Measurements from ENCODE around the gene FAM181A. TPM values are rescaled to one million over a fixed set of nuclear protein-coding genes. Genes with fewer than 3 reads are reported as not detected.

The FAM181A gene
- total and polyA plus RNA-seq, 2 of the 4 experiments (the other 2 are of a cell fraction), result not detected

DNA sequence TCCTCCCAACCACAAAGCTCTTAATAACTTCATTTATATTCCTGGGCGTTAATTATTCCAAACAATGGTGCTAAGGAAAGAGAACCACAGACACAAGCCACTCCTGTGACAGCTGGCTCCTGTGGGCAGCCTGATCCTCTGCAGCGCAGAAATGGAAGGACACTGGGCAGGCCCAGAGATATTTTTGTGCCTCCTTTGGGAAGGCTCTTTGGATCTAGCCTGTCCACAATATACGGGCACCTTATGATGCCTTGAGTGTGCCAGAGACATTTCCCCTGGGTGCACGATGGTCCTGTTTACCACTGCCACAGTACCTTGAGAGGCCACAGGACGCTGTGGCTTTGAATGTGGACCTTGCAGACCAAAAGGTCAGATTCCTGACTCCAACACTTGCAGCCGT, 47.2 kb downstream of the FAM181A start:
- no TSS peak for BruUV-seq (replicated peaks)
- in situ Hi-C loops (cut with MboI; ENCODE audit: low sequenced_read_pairs), result no loop called here

More for the DNA sequence above, 47.2 kb downstream of the FAM181A start:
- Histone ChIP-seq H4K5ac (ENCODE audit: low read depth, low read length) (no peak overlapping the region), H2AFZ (replicated peaks; ENCODE audit: low read length, poor library complexity) (no peak overlapping the region), H3K14ac (replicated peaks; ENCODE audit: low read depth, low read length) (no peak overlapping the region), H3K56ac (ENCODE audit: extremely low read depth, insufficient read depth, low read length) (no peak overlapping the region), H3K36me3 (ENCODE audit: control insufficient read depth, insufficient read depth, low read length) (no peaks in the 10 kb centered on the region), H3K23ac (ENCODE audit: low read depth, low read length) (no peak overlapping the region), H3K4ac (ENCODE audit: low read depth, low read length) (no peak overlapping the region), H4K20me1 (ENCODE audit: insufficient read depth, low read length) (no peaks in the 10 kb centered on the region), H3K9me1 (ENCODE audit: insufficient read depth, low read length) (peaks cover 7% of the 10 kb centered on the region; the same call in 1 of the 2 replicates), H3K4me1 (ENCODE audit: control insufficient read depth, insufficient read depth, low read length) (peaks cover 7% of the 10 kb centered on the region), H3K27ac (ENCODE audit: insufficient read depth, low read length) (no peak overlapping the region), H2BK5ac (ENCODE audit: low read depth, low read length, poor library complexity, severe bottlenecking) (no peak overlapping the region), H3K4me3 (ENCODE audit: insufficient read depth, low read depth, low read length) (no peak overlapping the region), H4K8ac (ENCODE audit: low read depth in 2 of 2, low read length in 2 of 2) (no peak overlapping the region), H2BK120ac (ENCODE audit: low read depth, low read length) (no peak overlapping the region), H2AK9ac (replicated peaks; ENCODE audit: low read depth, low read length, poor library complexity) (no peak overlapping the region), H2BK20ac (ENCODE audit: low read depth, low read length) (no peak overlapping the region), H3K9me3 (ENCODE audit: control insufficient read depth, insufficient read depth, low read length) (peaks cover 2% of the 10 kb centered on the region; the same call in 1 of the 2 replicates), H3K27me3 (ENCODE audit: control insufficient read depth, insufficient read depth, low read length) (peaks cover 2% of the 10 kb centered on the region; the same call in 1 of the 2 replicates), H3K79me1 (ENCODE audit: low read depth in 1 of 2, low read length in 2 of 2) (no peaks in the 10 kb centered on the region), H2AK5ac (ENCODE audit: low read depth, low read length) (no peak overlapping the region), H3K4me2 (ENCODE audit: low read depth, low read length) (no peak overlapping the region), H4K91ac (ENCODE audit: insufficient read depth, low read depth, low read length) (no peak overlapping the region), H2BK15ac (ENCODE audit: low read depth, low read length) (no peak overlapping the region), H3K18ac (ENCODE audit: low read depth, low read length) (no peak overlapping the region), H3K9ac (ENCODE audit: low read depth, low read length) (no peak overlapping the region)
- intact Hi-C loops (cut with micrococcal nuclease), result no loop called here
- no peak for TF ChIP-seq FOS (IDR thresholded peaks at IDR 0.05; ENCODE audit: low read depth, low read length)
- TF ChIP-seq RAD21 (IDR thresholded peaks at IDR 0.05; ENCODE audit: low read length), result no peak
- no peak for TF ChIP-seq BHLHE40 (IDR thresholded peaks at IDR 0.05; ENCODE audit: low read depth, low read length)
- TF ChIP-seq RCOR1 (IDR thresholded peaks at IDR 0.05; ENCODE audit: insufficient replicate concordance, low read length), result no peak
- TF ChIP-seq, protein P1, sequence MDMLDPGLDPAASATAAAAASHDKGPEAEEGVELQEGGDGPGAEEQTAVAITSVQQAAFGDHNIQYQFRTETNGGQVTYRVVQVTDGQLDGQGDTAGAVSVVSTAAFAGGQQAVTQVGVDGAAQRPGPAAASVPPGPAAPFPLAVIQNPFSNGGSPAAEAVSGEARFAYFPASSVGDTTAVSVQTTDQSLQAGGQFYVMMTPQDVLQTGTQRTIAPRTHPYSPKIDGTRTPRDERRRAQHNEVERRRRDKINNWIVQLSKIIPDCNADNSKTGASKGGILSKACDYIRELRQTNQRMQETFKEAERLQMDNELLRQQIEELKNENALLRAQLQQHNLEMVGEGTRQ (IDR thresholded peaks at IDR 0.05; ENCODE audit: low read depth, low read length), result no peak
- TF ChIP-seq RFX5 (IDR thresholded peaks at IDR 0.05; ENCODE audit: low read depth, low read length), result no peak
- TF ChIP-seq, protein P2, sequence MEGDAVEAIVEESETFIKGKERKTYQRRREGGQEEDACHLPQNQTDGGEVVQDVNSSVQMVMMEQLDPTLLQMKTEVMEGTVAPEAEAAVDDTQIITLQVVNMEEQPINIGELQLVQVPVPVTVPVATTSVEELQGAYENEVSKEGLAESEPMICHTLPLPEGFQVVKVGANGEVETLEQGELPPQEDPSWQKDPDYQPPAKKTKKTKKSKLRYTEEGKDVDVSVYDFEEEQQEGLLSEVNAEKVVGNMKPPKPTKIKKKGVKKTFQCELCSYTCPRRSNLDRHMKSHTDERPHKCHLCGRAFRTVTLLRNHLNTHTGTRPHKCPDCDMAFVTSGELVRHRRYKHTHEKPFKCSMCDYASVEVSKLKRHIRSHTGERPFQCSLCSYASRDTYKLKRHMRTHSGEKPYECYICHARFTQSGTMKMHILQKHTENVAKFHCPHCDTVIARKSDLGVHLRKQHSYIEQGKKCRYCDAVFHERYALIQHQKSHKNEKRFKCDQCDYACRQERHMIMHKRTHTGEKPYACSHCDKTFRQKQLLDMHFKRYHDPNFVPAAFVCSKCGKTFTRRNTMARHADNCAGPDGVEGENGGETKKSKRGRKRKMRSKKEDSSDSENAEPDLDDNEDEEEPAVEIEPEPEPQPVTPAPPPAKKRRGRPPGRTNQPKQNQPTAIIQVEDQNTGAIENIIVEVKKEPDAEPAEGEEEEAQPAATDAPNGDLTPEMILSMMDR (conservative IDR thresholded peaks at IDR 0.05; ENCODE audit: low read depth, low read length), result no peak
- TF ChIP-seq NFE2L2 (IDR thresholded peaks at IDR 0.05; ENCODE audit: low read depth, low read length), result no peak
- TF ChIP-seq POLR2A (IDR thresholded peaks at IDR 0.05; ENCODE audit: low read depth, low read length), result no peak
- no peak for TF ChIP-seq CEBPB (IDR thresholded peaks at IDR 0.05; ENCODE audit: low read depth, low read length)
- TF ChIP-seq MXI1 (IDR thresholded peaks at IDR 0.05; ENCODE audit: borderline replicate concordance, low read depth, low read length), result no peak
- no peak for TF ChIP-seq MAZ (IDR thresholded peaks at IDR 0.05; ENCODE audit: borderline replicate concordance, low read depth, low read length)
- TF ChIP-seq MAFK (IDR thresholded peaks at IDR 0.05; ENCODE audit: low read depth, low read length), result no peak
- no peak for TF ChIP-seq SMC3 (IDR thresholded peaks at IDR 0.05; ENCODE audit: low read depth, low read length)
- ATAC-seq (ENCODE audit: low read depth) (no peak), DNase-seq (no peak)
- dilution Hi-C loops (cut with HindIII; ENCODE audit: low sequenced_read_pairs, unreplicated experiment), result no loop called here
- POLR2A ChIA-PET (ENCODE audit: unreplicated experiment), result no interaction called here
- CTCF ChIA-PET, result interaction anchor here (0.7 kb wide), 1 partner anchor 9 kb away, joined by 4 read pairs; no protein-coding TSS in a partner anchor
- 91% methylated on average over 3 of the region's 6 CpGs; no CpG with 5 or more reads in 1 of the 2 experiments for WGBS, 2 experiments (ENCODE audit: extremely low coverage in 2 of 2, insufficient read length in 1 of 2)
